Adrenal gland (tissue), 12 donors: ENCODE data around the gene ZBTB46. TPM values are rescaled to one million over a fixed set of nuclear protein-coding genes. Genes with fewer than 3 reads are reported as not detected.
A peak's percentile ranks its signal among the peaks of the same experiment; 100 is the strongest.

Experiments
- DNase-seq, 7 donors: peaks; one replicate each; pipeline ENCODE4 v3.0.0-alpha.2; 2019 to 2020
- H3K27ac ChIP-seq, 5 donors: fragments of 200-600 bp; sonication (generic) in 4 of 5; 1 replicate in 3 of 5; 2 replicates in 2 of 5; pipeline versions ENCODE4 v1.5.1 to v1.8.0; 2016 to 2020; ENCODE audit warnings: mild to moderate bottlenecking in 1 of 5
- H3K27me3 ChIP-seq: fragments of 200-600 bp; 2 replicates; pipeline ENCODE4 v1.8.0; 2021
- H3K36me3 ChIP-seq, 2 donors: fragments of 200-600 bp; replicated peaks in 1 of 2; 1 replicate in 1 of 2; 2 replicates in 1 of 2; pipeline versions ENCODE4 v1.5.1 to v1.8.0; 2018 to 2022
- H3K4me1 ChIP-seq, 2 donors: fragments of 200-600 bp; replicated peaks in 1 of 2; 1 replicate in 1 of 2; 2 replicates in 1 of 2; pipeline versions ENCODE4 v1.5.1 to v1.8.0; 2018 to 2021
- H3K4me3 ChIP-seq, 4 donors: fragments of 200-600 bp; sonication (generic) in 3 of 4; one replicate each; pipeline ENCODE4 v1.5.1; 2016 to 2018
- H3K9me3 ChIP-seq, 3 donors: fragments of 200-600 bp; sonication (generic) in 1 of 3; replicated peaks in 1 of 3; 1 replicate in 2 of 3; 2 replicates in 1 of 3; pipeline versions ENCODE4 v1.5.1 to v1.8.0; 2016 to 2021
- POLR2A ChIP-seq, 2 donors: fragments of 450-650 bp; IDR thresholded peaks; one replicate each; pipeline ENCODE4 v1.6.1; 2017; ENCODE audit warnings: antibody characterized with exemption in 2 of 2, mild to moderate bottlenecking in 2 of 2, moderate library complexity in 1 of 2
- WGBS, 4 donors: extraction: QIAGEN DNeasy Blood & Tissue Kit in 2 of 4; methylation state at CpG; one replicate each; pipeline versions ENCODE4 v1.1.5 to v1.1.7; 2013 to 2017; 5-methylcytosine and 5-hydroxymethylcytosine counted together
- intact Hi-C, 2 donors: fragments of 100-400 bp; cut with DNase I; formaldehyde crosslinking; loops; one replicate each; pipeline versions ENCODE4 v1.14.1 to v1.15.0; 2022 to 2023
- polyA plus RNA-seq, 3 donors: library from polyadenylated mRNA; stranded (reverse); fragments of 200-250 nt in 2 of 3; fragments of 350-450 nt in 1 of 3; fragmentation: Illumina TruSeq in 1 of 3; extraction: RNeasy Lipid Tissue Mini Kit (QIAGEN cat#74804) in 1 of 3; gene quantifications; one replicate each; pipeline ENCODE4 v1.2.3, GENCODE V29; 2013 to 2014
- total RNA-seq, 9 donors: library from RNA; depleted of rRNA in 4 of 9; stranded (reverse); fragments of >200 nt in 4 of 9; fragments of 120-200 nt in 1 of 9; fragmentation: NEBNext Ultra II Directional in 1 of 9; extraction: Animal tissue kit (Norgen Biotek cat#: 25700) in 1 of 9; gene quantifications; one replicate each; pipeline versions ENCODE4 v1.1.0 to v1.2.4, GENCODE V29; 2013 to 2023
- TF ChIP-seq, protein P1 (sequence below), 6 experiments: fragments of 450-650 bp in 4 of 6; fragments of 200-600 bp in 2 of 6; sonication (generic) in 1 of 6; IDR thresholded peaks; 1 replicate in 5 of 6; 2 replicates in 1 of 6; pipeline versions ENCODE4 v1.5.1 to v1.8.0; 2016 to 2021; ENCODE audit warnings: antibody characterized with exemption in 6 of 6, mild to moderate bottlenecking in 2 of 6, moderate library complexity in 1 of 6
- donor health status: healthy with polysubstance abuse.
- donor health status: Bipolar disorder and iron deficiency.
- donor health status: DM: yes; HTN: yes; CAD: no.
- donor health status: DM: no; HTN: no; CAD: no.
- donor health status: DM: no; HTN: no; CAD: no.
- donor health status: DM: yes; HTN: yes; CAD: no.

Gene ZBTB46
- total and polyA plus RNA-seq, 12 donors: 0.77 to 22.4 (median 10.6) TPM

DNA sequence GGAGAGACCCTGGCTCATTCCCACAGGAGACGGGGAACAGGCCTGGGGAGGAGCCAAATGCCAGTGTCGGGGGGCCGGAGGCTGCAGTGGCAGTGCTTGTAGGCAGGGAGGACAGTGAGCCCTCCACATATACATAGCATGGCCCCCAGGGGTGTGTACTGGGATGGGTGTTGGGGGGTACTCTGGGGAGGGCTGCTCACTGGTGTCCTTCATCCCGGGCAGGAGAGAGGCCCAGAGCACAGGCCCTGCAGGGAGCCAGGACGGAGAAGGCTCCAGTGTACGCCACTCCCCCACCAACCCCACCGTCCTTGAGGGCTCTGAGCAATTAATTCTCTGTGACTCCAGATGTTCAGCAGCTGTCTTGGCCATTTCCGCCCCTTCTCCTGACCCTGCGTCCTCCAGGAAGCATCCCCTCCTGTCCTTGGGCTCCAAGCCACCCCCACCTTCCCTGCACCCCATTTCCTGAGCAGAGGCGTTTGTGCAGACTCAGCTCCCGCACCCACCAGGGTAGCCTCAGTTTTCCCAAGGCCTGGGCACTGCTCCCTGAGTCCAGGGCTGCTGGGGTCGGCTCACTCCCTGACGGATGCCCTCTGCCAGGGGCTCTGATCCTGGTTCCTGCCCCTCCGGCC lies 26.8 kb upstream of the ZBTB46 start:
- Histone ChIP-seq H3K27me3 (no peaks in the 10 kb centered on the region), H3K4me3 (no peak overlapping the region), H3K36me3 (peaks cover 0 to 16% of the 10 kb centered on the region in 2 donors), H3K27ac (peak overlapping the region in 3 of 5 donors; percentile 36 to 82 (median 57)), H3K4me1 (peaks cover 50 to 51% of the 10 kb centered on the region in 2 donors), H3K9me3 (no peaks in the 10 kb centered on the region)
- DNase-seq: peak in 6 of 7 donors; percentile 31 to 78 (median 58)
- TF ChIP-seq, protein P1, sequence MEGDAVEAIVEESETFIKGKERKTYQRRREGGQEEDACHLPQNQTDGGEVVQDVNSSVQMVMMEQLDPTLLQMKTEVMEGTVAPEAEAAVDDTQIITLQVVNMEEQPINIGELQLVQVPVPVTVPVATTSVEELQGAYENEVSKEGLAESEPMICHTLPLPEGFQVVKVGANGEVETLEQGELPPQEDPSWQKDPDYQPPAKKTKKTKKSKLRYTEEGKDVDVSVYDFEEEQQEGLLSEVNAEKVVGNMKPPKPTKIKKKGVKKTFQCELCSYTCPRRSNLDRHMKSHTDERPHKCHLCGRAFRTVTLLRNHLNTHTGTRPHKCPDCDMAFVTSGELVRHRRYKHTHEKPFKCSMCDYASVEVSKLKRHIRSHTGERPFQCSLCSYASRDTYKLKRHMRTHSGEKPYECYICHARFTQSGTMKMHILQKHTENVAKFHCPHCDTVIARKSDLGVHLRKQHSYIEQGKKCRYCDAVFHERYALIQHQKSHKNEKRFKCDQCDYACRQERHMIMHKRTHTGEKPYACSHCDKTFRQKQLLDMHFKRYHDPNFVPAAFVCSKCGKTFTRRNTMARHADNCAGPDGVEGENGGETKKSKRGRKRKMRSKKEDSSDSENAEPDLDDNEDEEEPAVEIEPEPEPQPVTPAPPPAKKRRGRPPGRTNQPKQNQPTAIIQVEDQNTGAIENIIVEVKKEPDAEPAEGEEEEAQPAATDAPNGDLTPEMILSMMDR (IDR thresholded peaks at IDR 0.05): no peak
- TF ChIP-seq POLR2A (IDR thresholded peaks at IDR 0.05): no peak
- intact Hi-C loops: loop anchor here in 1 of 2 donors (10.0 kb wide), 1 partner anchor 153 kb away; the partner anchor contains the start of genes ARFRP1 and ZGPAT
- 2 to 15% (median 7%) methylated on average over 8 to 14 of the region's 14 CpGs for WGBS, 4 donors

DNA sequence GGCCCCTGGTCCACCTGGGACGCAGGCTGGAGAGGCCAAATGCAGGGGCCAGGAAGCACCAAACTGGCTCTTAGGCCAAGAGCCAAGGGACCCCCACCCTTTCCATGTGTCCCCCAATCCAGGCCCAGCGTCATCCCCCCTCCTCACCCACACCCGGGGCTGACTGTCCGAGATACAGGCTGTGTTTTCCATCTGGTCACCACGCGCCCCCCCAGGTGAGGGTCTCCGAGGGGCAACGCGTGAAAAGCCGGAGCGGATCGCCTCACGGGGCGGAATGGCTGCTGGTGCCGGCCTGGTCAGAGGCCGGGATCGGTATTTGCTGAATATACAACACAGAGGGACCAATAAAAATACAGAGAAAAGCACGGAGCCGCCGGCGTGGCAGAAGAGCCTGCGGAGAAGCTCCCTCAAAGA lies 25.0 kb upstream of the ZBTB46 start:
- 63 to 72% (median 69%) methylated on average over 18 to 22 of the region's 22 CpGs for WGBS, 4 donors
- intact Hi-C loops: loop anchor here in 1 of 2 donors (10.0 kb wide), 1 partner anchor 151 kb away; the partner anchor contains the start of genes ARFRP1 and ZGPAT
- H3K9me3 ChIP-seq: no peaks in the 10 kb centered on the region
- H3K27me3 ChIP-seq: no peaks in the 10 kb centered on the region
- H3K27ac ChIP-seq: peak overlapping the region in 1 of 5 donors; percentile 79
- H3K4me1 ChIP-seq: peaks cover 50 to 51% of the 10 kb centered on the region in 2 donors
- H3K4me3 ChIP-seq: no peak overlapping the region
- DNase-seq: no peak
- H3K36me3 ChIP-seq: peaks cover 0 to under 1% of the 10 kb centered on the region in 2 donors
- TF ChIP-seq, protein P1 (IDR thresholded peaks at IDR 0.05): no peak
- no peak for TF ChIP-seq POLR2A (IDR thresholded peaks at IDR 0.05)

DNA sequence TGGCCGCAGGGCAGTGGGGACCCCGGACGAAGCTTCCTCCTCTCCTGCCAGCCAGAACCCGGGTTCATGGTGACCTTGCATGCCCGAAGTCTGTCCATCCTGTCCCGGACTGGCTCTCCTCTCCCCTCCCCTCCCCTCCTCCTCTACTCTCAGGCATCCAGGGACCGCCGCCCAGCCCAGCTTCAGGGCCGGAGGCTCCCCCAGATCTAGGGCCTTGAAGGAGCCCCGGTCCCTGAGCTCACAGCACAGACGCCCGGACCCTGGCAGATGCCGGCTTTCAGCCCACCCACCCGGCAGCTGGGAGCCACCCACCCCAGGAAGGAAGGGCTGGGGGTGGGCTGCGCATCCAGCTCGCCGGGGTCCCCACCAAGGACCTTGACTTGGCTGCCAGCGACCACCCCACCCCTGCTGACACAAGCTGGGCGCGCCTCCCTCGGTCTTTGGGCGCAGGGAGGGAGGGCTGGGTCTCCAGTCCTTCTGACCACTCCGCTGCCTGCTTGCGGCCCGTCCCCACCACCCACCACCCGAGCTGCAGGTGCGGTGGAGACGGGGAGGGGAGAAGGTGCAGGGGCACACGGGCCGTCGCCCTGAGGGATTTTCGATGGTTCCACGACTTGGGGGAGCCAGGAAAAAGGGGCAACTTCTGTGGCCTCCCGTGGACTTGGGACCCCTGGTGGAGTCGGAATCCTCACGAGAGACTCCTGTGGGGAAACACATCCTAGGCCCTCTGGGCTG lies 24.5 kb upstream of the ZBTB46 start:
- Histone ChIP-seq H3K27me3 (no peaks in the 10 kb centered on the region), H3K27ac (peak overlapping the region in 2 of 5 donors; percentile 73 to 79), H3K4me3 (peak overlapping the region in 1 of 4 donors; percentile 22), H3K9me3 (no peaks in the 10 kb centered on the region), H3K36me3 (no peaks in the 10 kb centered on the region), H3K4me1 (peaks cover 50 to 51% of the 10 kb centered on the region in 2 donors)
- intact Hi-C loops: loop anchor here in 1 of 2 donors (10.0 kb wide), 1 partner anchor 151 kb away; the partner anchor contains the start of genes ARFRP1 and ZGPAT
- DNase-seq: peak in 1 of 7 donors; percentile 30
- WGBS, 4 donors: 36 to 50% (median 37%) methylated on average over 13 to 36 of the region's 36 CpGs; no CpG with 5 or more reads in 1 of the 4 donors
- no peak for TF ChIP-seq POLR2A (IDR thresholded peaks at IDR 0.05)
- TF ChIP-seq, protein P1 (IDR thresholded peaks at IDR 0.05): no peak
